GM12878 (cell line): ENCODE measurements around the gene TMEM61. TPM values are rescaled to one million over a fixed set of nuclear protein-coding genes. Genes with fewer than 3 reads are reported as not detected.

Experiments
- ATAC-seq: fragments of 200-7000 bp; cut with Tn5 transposase; 3 replicates; pipeline ENCODE4 v1.9.1; 2020; ENCODE audit warnings: mild to moderate bottlenecking, moderate library complexity
- BruUV-seq: library from RNA; stranded (reverse); fragments of 400-500 nt; replicated peaks from 2 replicates; lab custom pipeline; 2021; lab: Mats Ljungman, UMichigan
- CTCF ChIA-PET: fragments of 300-600 bp; sonication (Branson Sonifier 250); formaldehyde crosslinking; extraction: SDS; loops from one replicate; lab custom pipeline; 2021; ENCODE audit warnings: inconsistent platforms; lab: Yijun Ruan, JAX
- POLR2A ChIA-PET: fragments of 350-600 bp; formaldehyde crosslinking; extraction: SDS; loops from one replicate; lab custom pipeline; 2021; ENCODE audit warnings: inconsistent platforms; lab: Charles Lee
- RAD21 ChIA-PET: fragments of 300-600 bp; sonication (Branson Sonifier 250); formaldehyde crosslinking; loops from one replicate; lab custom pipeline; 2023; ENCODE audit warnings: antibody characterized with exemption; ENCODE audit not compliant: unreplicated experiment; lab: Charles Lee
- SMC1A ChIA-PET: fragments of 300-600 bp; sonication (Branson Sonifier 250); formaldehyde crosslinking; loops from one replicate; lab custom pipeline; 2023; ENCODE audit not compliant: unreplicated experiment, uncharacterized antibody; lab: Charles Lee
- DNase-seq: peaks from one replicate; pipeline ENCODE4 v3.0.0-alpha.2; 2011; ENCODE audit warnings: low read depth, low spot score
- FAIRE-seq: peaks from 3 replicates; lab custom pipeline; 2011; peaks lifted over from hg19 to GRCh38; lab: Jason Lieb, UNC
- H2AFZ ChIP-seq: 2 replicates; pipeline ENCODE4 v1.6.0; 2011; ENCODE audit warnings: low read depth, low read length, control low read depth; ENCODE audit not compliant: control insufficient read depth
- H3K27ac ChIP-seq: 2 replicates; pipeline ENCODE4 v1.5.1; 2011; ENCODE audit warnings: control low read depth; ENCODE audit not compliant: control insufficient read depth, insufficient read depth
- H3K27me3 ChIP-seq, 2 experiments: replicated peaks in 1 of 2; 2 replicates each; pipeline versions ENCODE4 v1.6.0 to v1.6.1; 2011; ENCODE audit warnings: low read length in 1 of 2; ENCODE audit not compliant: control insufficient read depth in 2 of 2, insufficient read depth in 2 of 2
- H3K36me3 ChIP-seq, 2 experiments: 2 replicates each; pipeline ENCODE4 v1.5.1; 2011; ENCODE audit warnings: low read length in 1 of 2; ENCODE audit not compliant: control insufficient read depth in 2 of 2, insufficient read depth in 2 of 2
- H3K4me1 ChIP-seq: 2 replicates; pipeline ENCODE4 v1.6.1; 2011; ENCODE audit warnings: mild to moderate bottlenecking, low read length, moderate library complexity, mixed read lengths; ENCODE audit not compliant: control insufficient read depth, insufficient read depth
- H3K4me2 ChIP-seq: 2 replicates; pipeline ENCODE4 v1.6.0; 2011; ENCODE audit warnings: control low read depth; ENCODE audit not compliant: control insufficient read depth, insufficient read depth
- H3K4me3 ChIP-seq: fragments of 200-600 bp; sonication (generic); 2 replicates; pipeline ENCODE4 v1.5.1; 2016
- H3K79me2 ChIP-seq: 2 replicates; pipeline ENCODE4 v1.6.0; 2011; ENCODE audit warnings: low read length; ENCODE audit not compliant: control insufficient read depth, insufficient read depth
- H3K9ac ChIP-seq: 2 replicates; pipeline ENCODE4 v1.8.0; 2011; ENCODE audit warnings: low read length, control low read depth, mixed read lengths; ENCODE audit not compliant: control insufficient read depth, insufficient read depth
- H3K9me3 ChIP-seq: replicated peaks from 3 replicates; pipeline ENCODE4 v1.5.1; 2011; ENCODE audit warnings: mild to moderate bottlenecking, low read length; ENCODE audit not compliant: control insufficient read depth, insufficient read depth
- H4K20me1 ChIP-seq: 2 replicates; pipeline ENCODE4 v1.6.0; 2011; ENCODE audit not compliant: control insufficient read depth, insufficient read depth
- ASH2L ChIP-seq: fragments of 300-600, 200-600 bp; sonication (generic); IDR thresholded peaks from 2 replicates; pipeline ENCODE4 v1.6.1; 2017; ENCODE audit warnings: low read depth, mild to moderate bottlenecking, borderline replicate concordance
- DPF2 ChIP-seq: fragments of 450-650 bp; IDR thresholded peaks from 2 replicates; pipeline ENCODE4 v1.6.1; 2017; ENCODE audit warnings: mild to moderate bottlenecking
- FOS ChIP-seq: IDR thresholded peaks from 3 replicates; pipeline ENCODE4 v1.6.1; 2011; ENCODE audit warnings: borderline replicate concordance; ENCODE audit not compliant: insufficient read length; ENCODE audit errors: extremely low read depth
- FOXK2 ChIP-seq: fragments of 450-650 bp; IDR thresholded peaks from 2 replicates; pipeline ENCODE4 v1.6.1; 2017; ENCODE audit warnings: mild to moderate bottlenecking, moderate library complexity
- GATAD2B ChIP-seq: fragments of 450-650 bp; conservative IDR thresholded peaks from 2 replicates; pipeline ENCODE4 v1.6.1; 2017; ENCODE audit warnings: low read depth, mild to moderate bottlenecking, moderate library complexity
- JUND ChIP-seq: IDR thresholded peaks from 2 replicates; pipeline ENCODE4 v1.6.1; 2012; ENCODE audit warnings: low read depth, mild to moderate bottlenecking, low read length, improper control_type of control experiment, moderate library complexity
- NBN ChIP-seq: fragments of 450-650 bp; IDR thresholded peaks from 2 replicates; pipeline ENCODE4 v1.6.1; 2016
- PML ChIP-seq: IDR thresholded peaks from 2 replicates; pipeline ENCODE4 v1.6.1; 2012; ENCODE audit warnings: low read length, inconsistent platforms
- RAD21 ChIP-seq: IDR thresholded peaks from 2 replicates; pipeline ENCODE4 v1.6.1; 2011; ENCODE audit warnings: mild to moderate bottlenecking, low read depth, low read length, moderate library complexity; ENCODE audit not compliant: insufficient read depth
- RELB ChIP-seq: fragments of 450-650 bp; IDR thresholded peaks from 2 replicates; pipeline ENCODE4 v1.6.1; 2017; ENCODE audit warnings: low read depth, mild to moderate bottlenecking, moderate library complexity
- STAT3 ChIP-seq: IDR thresholded peaks from 2 replicates; pipeline ENCODE4 v1.6.1; 2011; ENCODE audit warnings: low read depth, low read length, improper control_type of control experiment
- TARDBP ChIP-seq: IDR thresholded peaks from 2 replicates; pipeline ENCODE4 v1.6.1; 2016; ENCODE audit warnings: borderline replicate concordance
- TCF7 ChIP-seq: IDR thresholded peaks from 2 replicates; pipeline ENCODE4 v1.6.1; 2014; ENCODE audit warnings: antibody characterized with exemption, borderline replicate concordance
- ZNF687 ChIP-seq: fragments of 450-650 bp; IDR thresholded peaks from 2 replicates; pipeline ENCODE4 v1.6.1; 2017; ENCODE audit warnings: mild to moderate bottlenecking, moderate library complexity
- WGBS: methylation state at CpG from one replicate; pipeline ENCODE4 v1.1.6; 2016; ENCODE audit warnings: low lambda C conversion rate; ENCODE audit not compliant: insufficient replicate concordance, insufficient coverage; ENCODE audit errors: missing lambda C conversion rate; 5-methylcytosine and 5-hydroxymethylcytosine counted together
- in situ Hi-C: fragments of 300-500 bp; cut with MboI; formaldehyde crosslinking; loops from 9 replicates; pipeline ENCODE4 v1.14.3; 2018; ENCODE audit warnings: mixed read lengths
- intact Hi-C: fragments of 100-400 bp; cut with micrococcal nuclease; formaldehyde crosslinking; loops from one replicate; pipeline ENCODE4 v1.14.2; 2022; ENCODE audit not compliant: unreplicated experiment
- polyA plus RNA-seq, 11 experiments: library from polyadenylated mRNA; depleted of rRNA in 4 of 11; unstranded in 6 of 11; stranded (reverse) in 5 of 11; fragments of >200 nt; fragmentation: Nextera tagmentation in 4 of 11; fragmentation: Illumina TruSeq in 1 of 11; extraction: Ambion mirVana in 4 of 11; extraction: Trizol in 1 of 11; gene quantifications; 1 replicate in 1 of 11; 2 replicates in 10 of 11; pipeline versions ENCODE4 v1.2.1 to v1.2.3, GENCODE V29; 2011 to 2016; ENCODE audit warnings: inconsistent platforms in 2 of 11, missing spikeins in 2 of 11, low read depth in 1 of 11
- total RNA-seq, 4 experiments: library from RNA; depleted of rRNA in 3 of 4; stranded (reverse); fragments of >200 nt in 3 of 4; fragmentation: Illumina TruSeq in 1 of 4; extraction: Trizol in 1 of 4; gene quantifications; 2 replicates each; pipeline versions ENCODE4 v1.2.1 to v1.2.3, GENCODE V29; 2013 to 2021
- TF ChIP-seq, protein P1 (sequence below): fragments of 150-350 bp; IDR thresholded peaks from 2 replicates; pipeline ENCODE4 v1.6.1; 2016; ENCODE audit warnings: low read depth, low read length

The TMEM61 gene
- total and polyA plus RNA-seq, 10 of the 15 experiments (the other 5 are each of a cell fraction or from before 2014, with no cell fraction given): not detected

DNA sequence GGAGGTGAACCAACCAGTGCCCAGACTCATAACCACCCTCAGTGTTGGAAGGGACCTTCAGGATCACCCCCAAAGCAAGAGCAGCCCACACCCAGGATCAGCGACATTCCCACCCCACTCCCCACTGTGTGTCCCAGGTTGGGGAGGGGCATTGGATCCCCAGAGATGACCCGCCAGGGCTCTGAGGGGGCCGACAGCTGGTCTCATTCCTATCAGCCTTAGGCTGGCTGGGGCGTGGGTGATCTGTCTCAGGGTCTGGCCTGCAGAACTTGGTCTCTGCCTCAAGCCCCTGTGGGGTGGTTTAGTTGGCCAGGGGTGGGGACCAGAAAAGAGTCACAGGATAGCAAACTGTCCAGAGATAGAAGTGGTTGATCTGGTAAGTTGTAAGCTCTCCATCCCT lies 10.5 kb downstream of the TMEM61 start:
- ChIA-PET RAD21 (no interaction called here), CTCF (interaction anchor here (19.5 kb wide), 1 partner anchor 43 kb away, joined by 436 read pairs; no protein-coding TSS in a partner anchor), POLR2A (interaction anchor here (1.3 kb wide), 1 partner anchor 42 kb away, joined by 3 read pairs; no protein-coding TSS in a partner anchor), SMC1A (no interaction called here)
- FAIRE-seq: no peak
- in situ Hi-C loops: no loop called here
- BruUV-seq: no TSS peak
- no peaks in the 10 kb centered on the region for H3K36me3 ChIP-seq
- DNase-seq: no peak
- peaks cover 1% of the 10 kb centered on the region; the same call in 1 of the 2 replicates for H3K4me1 ChIP-seq
- no peak overlapping the region for H3K9ac ChIP-seq
- no peaks in the 10 kb centered on the region for H3K9me3 ChIP-seq
- H3K4me3 ChIP-seq: no peak overlapping the region
- no peak overlapping the region for H3K4me2 ChIP-seq
- no peaks in the 10 kb centered on the region; a peak in 2 of 4 replicates for H3K27me3 ChIP-seq
- H3K27ac ChIP-seq: no peak overlapping the region
- no peaks in the 10 kb centered on the region; the same call in 1 of the 2 replicates for H4K20me1 ChIP-seq
- H2AFZ ChIP-seq: no peak overlapping the region
- TF ChIP-seq NBN (no peak), PML (no peak), RELB (no peak), DPF2 (no peak), GATAD2B (no peak), ASH2L (no peak), JUND (no peak), TCF7 (no peak), ZNF687 (no peak), FOS (no peak), FOXK2 (no peak), TARDBP (no peak), STAT3 (no peak), RAD21 (no peak)
- TF ChIP-seq, protein P1, sequence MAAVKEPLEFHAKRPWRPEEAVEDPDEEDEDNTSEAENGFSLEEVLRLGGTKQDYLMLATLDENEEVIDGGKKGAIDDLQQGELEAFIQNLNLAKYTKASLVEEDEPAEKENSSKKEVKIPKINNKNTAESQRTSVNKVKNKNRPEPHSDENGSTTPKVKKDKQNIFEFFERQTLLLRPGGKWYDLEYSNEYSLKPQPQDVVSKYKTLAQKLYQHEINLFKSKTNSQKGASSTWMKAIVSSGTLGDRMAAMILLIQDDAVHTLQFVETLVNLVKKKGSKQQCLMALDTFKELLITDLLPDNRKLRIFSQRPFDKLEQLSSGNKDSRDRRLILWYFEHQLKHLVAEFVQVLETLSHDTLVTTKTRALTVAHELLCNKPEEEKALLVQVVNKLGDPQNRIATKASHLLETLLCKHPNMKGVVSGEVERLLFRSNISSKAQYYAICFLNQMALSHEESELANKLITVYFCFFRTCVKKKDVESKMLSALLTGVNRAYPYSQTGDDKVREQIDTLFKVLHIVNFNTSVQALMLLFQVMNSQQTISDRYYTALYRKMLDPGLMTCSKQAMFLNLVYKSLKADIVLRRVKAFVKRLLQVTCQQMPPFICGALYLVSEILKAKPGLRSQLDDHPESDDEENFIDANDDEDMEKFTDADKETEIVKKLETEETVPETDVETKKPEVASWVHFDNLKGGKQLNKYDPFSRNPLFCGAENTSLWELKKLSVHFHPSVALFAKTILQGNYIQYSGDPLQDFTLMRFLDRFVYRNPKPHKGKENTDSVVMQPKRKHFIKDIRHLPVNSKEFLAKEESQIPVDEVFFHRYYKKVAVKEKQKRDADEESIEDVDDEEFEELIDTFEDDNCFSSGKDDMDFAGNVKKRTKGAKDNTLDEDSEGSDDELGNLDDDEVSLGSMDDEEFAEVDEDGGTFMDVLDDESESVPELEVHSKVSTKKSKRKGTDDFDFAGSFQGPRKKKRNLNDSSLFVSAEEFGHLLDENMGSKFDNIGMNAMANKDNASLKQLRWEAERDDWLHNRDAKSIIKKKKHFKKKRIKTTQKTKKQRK: no peak
- WGBS: 0% methylated on average over 4 of the region's 4 CpGs
- no peaks in the 10 kb centered on the region for H3K79me2 ChIP-seq
- intact Hi-C loops: no loop called here
- ATAC-seq: no peak
